H1 (cell line): Measurements from ENCODE around the gene XAF1. TPM values are rescaled to one million over a fixed set of nuclear protein-coding genes. Genes with fewer than 3 reads are reported as not detected.
A peak's percentile ranks its signal among the peaks of the same experiment; 100 is the strongest.

Experiments used
- CTCF ChIA-PET: fragments of 300-600 bp; sonication (Branson Sonifier 250); formaldehyde crosslinking; loops from one replicate; lab custom pipeline; 2021; ENCODE audit not compliant: partially characterized antibody; lab: Charles Lee
- POLR2A ChIA-PET: fragments of 300-600 bp; sonication (Branson Sonifier 250); formaldehyde crosslinking; loops from one replicate; lab custom pipeline; 2021; ENCODE audit warnings: inconsistent platforms; ENCODE audit not compliant: partially characterized antibody; lab: Charles Lee
- DNase-seq, 2 experiments: peaks; one replicate each; pipeline versions ENCODE4 v3.0.0 to v3.0.0-alpha.2; 2010 to 2022; ENCODE audit warnings: low spot score in 2 of 2, low read depth in 1 of 2, mixed read lengths in 1 of 2
- FAIRE-seq: peaks from 2 replicates; lab custom pipeline; 2011; peaks lifted over from hg19 to GRCh38; lab: Jason Lieb, UNC
- H2AFZ ChIP-seq: 2 replicates; pipeline ENCODE4 v1.8.1; 2012; ENCODE audit warnings: low read length, inconsistent platforms
- H2AK5ac ChIP-seq: 2 replicates; pipeline ENCODE4 v1.6.1; 2013; ENCODE audit warnings: low read depth, low read length
- H2BK120ac ChIP-seq: replicated peaks from 2 replicates; pipeline ENCODE3; 2013; ENCODE audit warnings: low read depth, low read length, inconsistent platforms
- H2BK12ac ChIP-seq: 2 replicates; pipeline ENCODE4 v1.6.1; 2013; ENCODE audit warnings: low read depth, low read length
- H2BK15ac ChIP-seq: 2 replicates; pipeline ENCODE4 v1.6.1; 2013; ENCODE audit warnings: low read length
- H2BK20ac ChIP-seq: 2 replicates; pipeline ENCODE4 v1.6.1; 2013; ENCODE audit warnings: low read length
- H2BK5ac ChIP-seq: 2 replicates; pipeline ENCODE4 v1.6.1; 2013; ENCODE audit warnings: low read depth, low read length
- H3K14ac ChIP-seq: 2 replicates; pipeline ENCODE4 v1.6.1; 2013; ENCODE audit warnings: inconsistent platforms; ENCODE audit not compliant: insufficient read length
- H3K18ac ChIP-seq: 2 replicates; pipeline ENCODE4 v1.6.1; 2013; ENCODE audit warnings: low read length; ENCODE audit errors: extremely low read depth
- H3K23ac ChIP-seq: 2 replicates; pipeline ENCODE4 v1.6.1; 2013; ENCODE audit warnings: inconsistent platforms; ENCODE audit not compliant: insufficient read length
- H3K23me2 ChIP-seq: 2 replicates; pipeline ENCODE4 v1.6.1; 2013; ENCODE audit warnings: low read depth, low read length
- H3K27ac ChIP-seq: 2 replicates; pipeline ENCODE4 v1.6.1; 2011; ENCODE audit warnings: low read depth, low read length, inconsistent platforms
- H3K27me3 ChIP-seq, 4 experiments: replicated peaks in 1 of 4; 1 replicate in 1 of 4; 2 replicates in 3 of 4; pipeline versions ENCODE4 v1.6.1 to v1.8.1; 2011 to 2013; ENCODE audit warnings: low read length in 3 of 4, mild to moderate bottlenecking in 3 of 4, inconsistent platforms in 2 of 4, mixed read lengths in 2 of 4, moderate library complexity in 1 of 4; ENCODE audit not compliant: control insufficient read depth in 3 of 4, insufficient read depth in 3 of 4; ENCODE audit errors: extremely low read depth in 1 of 4
- H3K36me3 ChIP-seq, 4 experiments: 2 replicates each; pipeline versions ENCODE4 v1.6.1 to v1.8.1; 2011 to 2013; ENCODE audit warnings: mild to moderate bottlenecking in 4 of 4, low read length in 3 of 4, moderate library complexity in 2 of 4, control low read depth in 1 of 4, inconsistent platforms in 1 of 4; ENCODE audit not compliant: insufficient read depth in 4 of 4, control insufficient read depth in 2 of 4
- H3K4ac ChIP-seq: replicated peaks from 2 replicates; pipeline ENCODE3; 2013; ENCODE audit warnings: low read length, low read depth, mixed read lengths, inconsistent platforms; ENCODE audit not compliant: insufficient read length
- H3K4me1 ChIP-seq, 4 experiments: replicated peaks in 1 of 4; 1 replicate in 1 of 4; 2 replicates in 3 of 4; pipeline versions ENCODE4 v1.6.1 to v1.8.1; 2011 to 2013; ENCODE audit warnings: low read length in 3 of 4, inconsistent platforms in 2 of 4, mixed read lengths in 1 of 4; ENCODE audit not compliant: insufficient read depth in 4 of 4, control insufficient read depth in 3 of 4
- H3K4me2 ChIP-seq, 2 experiments: 2 replicates each; pipeline versions ENCODE4 v1.6.1 to v1.8.1; 2011 to 2013; ENCODE audit warnings: low read depth in 2 of 2, low read length in 2 of 2, control low read depth in 1 of 2, inconsistent platforms in 1 of 2, mild to moderate bottlenecking in 1 of 2; ENCODE audit not compliant: insufficient read depth in 1 of 2
- H3K4me3 ChIP-seq, 4 experiments: fragments of 200-600, 300-600 bp in 1 of 4; sonication (generic), shearing (Covaris generic), sonication (Bioruptor Twin) in 1 of 4; 2 replicates each; pipeline versions ENCODE4 v1.5.1 to v1.8.1; 2011 to 2016; ENCODE audit warnings: low read length in 4 of 4, low read depth in 3 of 4, control low read depth in 2 of 4, inconsistent platforms in 2 of 4, mild to moderate bottlenecking in 2 of 4, mixed read lengths in 1 of 4, moderate library complexity in 1 of 4; ENCODE audit not compliant: insufficient read depth in 2 of 4; ENCODE audit errors: extremely low read depth in 1 of 4
- H3K56ac ChIP-seq: replicated peaks from 2 replicates; pipeline ENCODE3; 2013; ENCODE audit warnings: low read depth, mild to moderate bottlenecking, mixed read lengths, low read length, inconsistent platforms; ENCODE audit not compliant: insufficient read length
- H3K79me1 ChIP-seq: 2 replicates; pipeline ENCODE4 v1.6.1; 2013; ENCODE audit warnings: low read depth, low read length, control low read depth
- H3K79me2 ChIP-seq, 2 experiments: 2 replicates each; pipeline versions ENCODE4 v1.6.1 to v1.8.1; 2012 to 2013; ENCODE audit warnings: low read length in 2 of 2, mild to moderate bottlenecking in 2 of 2, inconsistent platforms in 1 of 2; ENCODE audit not compliant: insufficient read depth in 2 of 2, control insufficient read depth in 1 of 2
- H3K9ac ChIP-seq, 4 experiments: replicated peaks in 1 of 4; 1 replicate in 1 of 4; 2 replicates in 3 of 4; pipeline versions ENCODE4 v1.6.1 to v1.8.1; 2011 to 2013; ENCODE audit warnings: low read depth in 3 of 4, low read length in 3 of 4, control low read depth in 2 of 4, mild to moderate bottlenecking in 2 of 4, moderate library complexity in 2 of 4, inconsistent platforms in 1 of 4; ENCODE audit errors: extremely low read depth in 1 of 4
- H3K9me3 ChIP-seq, 2 experiments: 2 replicates each; pipeline versions ENCODE4 v1.6.1 to v1.8.1; 2012 to 2013; ENCODE audit warnings: mild to moderate bottlenecking in 2 of 2, moderate library complexity in 2 of 2, control low read depth in 1 of 2, inconsistent platforms in 1 of 2, low read depth in 1 of 2, low read length in 1 of 2, mixed read lengths in 1 of 2; ENCODE audit not compliant: insufficient read depth in 2 of 2
- H4K20me1 ChIP-seq, 2 experiments: replicated peaks in 1 of 2; 2 replicates each; pipeline versions ENCODE3 to v1.8.1; 2011 to 2013; ENCODE audit warnings: inconsistent platforms in 2 of 2, low read length in 2 of 2, mild to moderate bottlenecking in 1 of 2; ENCODE audit not compliant: insufficient read depth in 2 of 2, control insufficient read depth in 1 of 2
- H4K5ac ChIP-seq: 2 replicates; pipeline ENCODE4 v1.6.1; 2013; ENCODE audit warnings: low read length, low read depth, mixed read lengths, inconsistent platforms; ENCODE audit not compliant: insufficient read length
- H4K8ac ChIP-seq: 2 replicates; pipeline ENCODE4 v1.8.0; 2013; ENCODE audit warnings: mild to moderate bottlenecking, moderate library complexity, low read length, inconsistent platforms; ENCODE audit not compliant: insufficient read depth; ENCODE audit errors: extremely low read depth
- H4K91ac ChIP-seq: replicated peaks from 2 replicates; pipeline ENCODE3; 2013; ENCODE audit warnings: low read length, mixed read lengths, inconsistent platforms; ENCODE audit not compliant: insufficient read length
- BACH1 ChIP-seq: IDR thresholded peaks from 2 replicates; pipeline ENCODE4 v1.6.1; 2012; ENCODE audit warnings: low read length, improper control_type of control experiment
- BRCA1 ChIP-seq: IDR thresholded peaks from 2 replicates; pipeline ENCODE4 v1.6.1; 2012; ENCODE audit warnings: low read depth, low read length, improper control_type of control experiment
- CHD2 ChIP-seq: IDR thresholded peaks from 2 replicates; pipeline ENCODE4 v1.6.1; 2012; ENCODE audit warnings: low read length, improper control_type of control experiment
- CTBP2 ChIP-seq: IDR thresholded peaks from 2 replicates; pipeline ENCODE4 v1.7.0; 2011; ENCODE audit warnings: borderline replicate concordance, mild to moderate bottlenecking, moderate library complexity, mixed read lengths, low read length; ENCODE audit not compliant: insufficient read depth, insufficient read length
- GTF2F1 ChIP-seq: IDR thresholded peaks from 2 replicates; pipeline ENCODE4 v1.6.1; 2012; ENCODE audit warnings: low read depth, low read length, improper control_type of control experiment, borderline replicate concordance
- KDM4A ChIP-seq: IDR thresholded peaks from one replicate; pipeline ENCODE4 v1.7.1; 2012; ENCODE audit warnings: low read depth, mild to moderate bottlenecking, moderate library complexity, low read length, inconsistent platforms; ENCODE audit not compliant: severe bottlenecking
- NRF1 ChIP-seq: IDR thresholded peaks from 2 replicates; pipeline ENCODE4 v1.6.1; 2011; ENCODE audit warnings: mild to moderate bottlenecking, low read depth, low read length, improper control_type of control experiment
- PHF8 ChIP-seq: fragments of 200-600 bp; sonication (generic); conservative IDR thresholded peaks from 2 replicates; pipeline ENCODE4 v1.7.1; 2012; ENCODE audit warnings: low read depth, mild to moderate bottlenecking, inconsistent platforms, low read length, moderate library complexity
- POU5F1 ChIP-seq: IDR thresholded peaks from 2 replicates; pipeline ENCODE4 v1.6.1; 2011; ENCODE audit warnings: low read depth, mild to moderate bottlenecking, low read length, moderate library complexity
- SUZ12 ChIP-seq: fragments of 200-600 bp; sonication (generic); IDR thresholded peaks from 2 replicates; pipeline ENCODE4 v1.6.1; 2012; ENCODE audit warnings: mild to moderate bottlenecking, inconsistent platforms, low read length, moderate library complexity, mixed read lengths
- TEAD4 ChIP-seq: IDR thresholded peaks from 2 replicates; pipeline ENCODE4 v1.6.1; 2012; ENCODE audit warnings: low read depth, low read length, inconsistent platforms, mixed read lengths
- YY1 ChIP-seq: IDR thresholded peaks from 2 replicates; pipeline ENCODE4 v1.6.1; 2011; ENCODE audit warnings: low read depth, mild to moderate bottlenecking, low read length
- ZNF274 ChIP-seq: IDR thresholded peaks from 2 replicates; pipeline ENCODE4 v1.7.0; 2012; ENCODE audit warnings: low read length, borderline replicate concordance; ENCODE audit errors: extremely low read depth
- WGBS, 2 experiments: shearing (Covaris generic) in 1 of 2; methylation state at CpG; one replicate each; pipeline versions ENCODE4 v1.1.6 to v1.1.7; 2013 to 2015; ENCODE audit warnings: low lambda C conversion rate in 2 of 2, mixed read lengths in 2 of 2, inconsistent platforms in 1 of 2, low coverage in 1 of 2, missing lambda C conversion rate in 1 of 2; ENCODE audit not compliant: insufficient replicate concordance in 2 of 2, insufficient coverage in 1 of 2, insufficient read length in 1 of 2; ENCODE audit errors: extremely low coverage in 1 of 2, missing lambda C conversion rate in 1 of 2; 5-methylcytosine and 5-hydroxymethylcytosine counted together
- polyA plus RNA-seq, 7 experiments: library from polyadenylated mRNA; depleted of rRNA in 3 of 7; stranded (reverse) in 5 of 7; unstranded in 2 of 7; fragments of >200 nt in 5 of 7; fragments of 200-250 nt in 2 of 7; gene quantifications; 1 replicate in 5 of 7; 2 replicates in 1 of 7; 4 replicates in 1 of 7; pipeline versions ENCODE4 v1.2.1 to v1.2.3, GENCODE V29; 2011 to 2013; ENCODE audit warnings: missing spikeins in 2 of 7, mixed read lengths in 2 of 7
- total RNA-seq: library from RNA; stranded (reverse); fragmentation: NEBNext Ultra II Directional; extraction: Animal tissue kit (Norgen Biotek cat#: 25700); gene quantifications from 2 replicates; pipeline ENCODE4 v1.2.1, GENCODE V29; 2021
- TF ChIP-seq, protein P1 (sequence below): IDR thresholded peaks from 2 replicates; pipeline ENCODE4 v1.6.1; 2011; ENCODE audit warnings: low read length, improper control_type of control experiment

Gene XAF1
- total and polyA plus RNA-seq, 2 of the 8 experiments (the other 6 are each of a cell fraction or from before 2014, with no cell fraction given): not detected

DNA sequence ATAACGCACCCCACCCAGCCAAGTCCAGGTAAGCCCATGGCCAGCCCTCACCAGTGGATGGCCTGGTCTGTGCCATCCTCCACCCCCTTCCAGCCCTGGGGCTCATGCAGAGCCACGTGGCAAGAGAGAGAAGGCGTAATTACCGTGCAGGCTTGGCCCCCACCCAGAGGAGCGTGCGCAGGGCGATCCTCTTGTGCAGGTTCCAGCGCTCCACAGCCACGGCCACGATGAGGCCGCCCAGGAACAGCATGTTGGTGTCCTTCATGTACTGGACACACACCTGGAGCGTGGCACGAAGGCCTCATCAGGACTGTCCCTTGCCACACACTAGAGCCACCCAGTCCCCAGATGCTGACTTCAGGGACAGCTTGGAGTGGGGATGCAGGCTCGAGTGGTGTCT lies 49.3 kb upstream of the XAF1 start:
- Histone ChIP-seq H3K4me3 (no peak overlapping the region), H3K27me3 (peaks cover 0 to 1% (median under 1%) of the 10 kb centered on the region in 4 experiments; a peak in 3 of 7 replicates), H3K56ac (no peak overlapping the region), H4K20me1 (no peaks in the 10 kb centered on the region), H3K14ac (no peak overlapping the region), H3K23ac (no peak overlapping the region), H3K4me1 (peaks cover 0 to 2% (median 1%) of the 10 kb centered on the region in 4 experiments; a peak in 2 of 7 replicates), H3K79me1 (no peaks in the 10 kb centered on the region; the same call in 1 of the 2 replicates), H3K23me2 (peaks cover 3% of the 10 kb centered on the region; the same call in 1 of the 2 replicates), H2BK120ac (no peak overlapping the region), H2BK15ac (no peak overlapping the region), H4K5ac (no peak overlapping the region), H3K27ac (no peak overlapping the region), H4K8ac (no peak overlapping the region), H3K18ac (no peak overlapping the region), H3K4me2 (no peak overlapping the region), H3K9ac (no peak overlapping the region), H3K36me3 (no peaks in the 10 kb centered on the region), H3K4ac (peak overlapping the region; percentile 35), H3K9me3 (no peaks in the 10 kb centered on the region), H2BK5ac (no peak overlapping the region), H2AK5ac (no peak overlapping the region), H3K79me2 (no peaks in the 10 kb centered on the region), H2AFZ (no peak overlapping the region), H2BK20ac (no peak overlapping the region), H4K91ac (no peak overlapping the region), H2BK12ac (no peak overlapping the region)
- FAIRE-seq (no peak), DNase-seq (no peak)
- POLR2A ChIA-PET: no interaction called here
- WGBS, 2 experiments: 96% methylated on average over 9 of the region's 14 CpGs; no CpG with 5 or more reads in 1 of the 2 experiments
- CTCF ChIA-PET: interaction anchor here (1.1 to 2.4 kb wide), 4 partner anchors 27 to 147 kb away, joined by 3 to 11 read pairs (median 4); no protein-coding TSS in a partner anchor
- TF ChIP-seq YY1 (no peak), CTBP2 (no peak), CHD2 (no peak), NRF1 (no peak), SUZ12 (no peak), POU5F1 (no peak), ZNF274 (no peak), KDM4A (no peak), BACH1 (no peak), TEAD4 (no peak), PHF8 (no peak), BRCA1 (no peak), GTF2F1 (no peak)
- TF ChIP-seq, protein P1, sequence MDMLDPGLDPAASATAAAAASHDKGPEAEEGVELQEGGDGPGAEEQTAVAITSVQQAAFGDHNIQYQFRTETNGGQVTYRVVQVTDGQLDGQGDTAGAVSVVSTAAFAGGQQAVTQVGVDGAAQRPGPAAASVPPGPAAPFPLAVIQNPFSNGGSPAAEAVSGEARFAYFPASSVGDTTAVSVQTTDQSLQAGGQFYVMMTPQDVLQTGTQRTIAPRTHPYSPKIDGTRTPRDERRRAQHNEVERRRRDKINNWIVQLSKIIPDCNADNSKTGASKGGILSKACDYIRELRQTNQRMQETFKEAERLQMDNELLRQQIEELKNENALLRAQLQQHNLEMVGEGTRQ: no peak
